Stimulated activated CD8-positive, alpha-beta memory T cell treated with anti-CD3 and anti-CD28 coated beads, Interleukin-7, amount 100 ng/mL, for 1 hour (primary cell): Measurements from ENCODE around the gene AGRN.
"Not testable (repeated sequence)": the region's sequence is repeated elsewhere in the genome, so short reads cannot be mapped to it uniquely, and the experiment has no call there.

Source experiments
- DNase-seq, 2 donors: peaks; one replicate each; pipeline ENCODE4 v3.0.0-alpha.2; 2020; ENCODE audit warnings: low read depth in 2 of 2

The AGRN gene

DNA sequence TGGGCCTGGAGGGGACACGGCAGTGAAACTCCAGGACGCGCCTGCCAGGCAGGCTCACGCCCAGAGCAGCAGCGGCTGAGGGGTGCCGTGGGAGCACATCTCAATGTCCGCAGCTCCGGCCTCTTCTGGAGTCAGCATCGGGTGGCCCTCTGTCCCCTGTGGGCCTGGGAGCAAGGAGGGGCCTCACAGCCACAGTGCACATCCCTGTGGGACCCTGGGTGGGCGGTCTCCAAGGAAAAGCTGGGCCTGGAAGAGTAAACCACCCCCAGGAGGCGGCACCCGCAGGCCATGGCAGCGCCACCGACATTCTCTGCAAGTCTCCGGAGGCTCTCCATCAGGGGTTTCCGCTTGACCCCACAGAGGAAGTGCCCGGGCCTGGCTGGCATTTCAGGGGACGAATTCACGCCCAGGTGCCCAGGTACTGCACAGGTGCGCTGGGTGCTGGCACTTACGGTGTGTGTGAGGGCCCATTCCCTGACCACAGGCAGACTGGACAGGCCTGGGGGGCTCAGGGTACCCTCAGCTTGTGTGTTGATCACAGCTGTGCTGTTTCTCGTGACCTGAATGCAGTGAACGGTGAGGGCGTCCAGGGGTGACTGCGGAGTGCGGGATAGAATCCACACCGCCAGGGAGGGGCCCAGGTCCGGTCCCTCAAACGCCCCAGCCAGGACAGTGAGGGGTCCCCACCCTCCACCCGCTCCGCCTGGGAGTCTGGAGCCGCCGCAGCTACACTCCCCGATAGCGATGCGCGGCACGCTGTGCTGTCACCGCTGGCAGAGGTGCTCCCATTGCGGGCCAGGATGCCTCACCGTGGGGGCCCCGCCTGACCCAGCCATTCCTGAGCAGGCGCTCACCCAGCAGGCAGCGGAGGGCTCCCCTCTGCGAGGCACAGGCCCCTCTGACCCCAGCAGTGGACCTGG, 70.8 kb downstream of the AGRN start:
- DNase-seq = no peak

DNA sequence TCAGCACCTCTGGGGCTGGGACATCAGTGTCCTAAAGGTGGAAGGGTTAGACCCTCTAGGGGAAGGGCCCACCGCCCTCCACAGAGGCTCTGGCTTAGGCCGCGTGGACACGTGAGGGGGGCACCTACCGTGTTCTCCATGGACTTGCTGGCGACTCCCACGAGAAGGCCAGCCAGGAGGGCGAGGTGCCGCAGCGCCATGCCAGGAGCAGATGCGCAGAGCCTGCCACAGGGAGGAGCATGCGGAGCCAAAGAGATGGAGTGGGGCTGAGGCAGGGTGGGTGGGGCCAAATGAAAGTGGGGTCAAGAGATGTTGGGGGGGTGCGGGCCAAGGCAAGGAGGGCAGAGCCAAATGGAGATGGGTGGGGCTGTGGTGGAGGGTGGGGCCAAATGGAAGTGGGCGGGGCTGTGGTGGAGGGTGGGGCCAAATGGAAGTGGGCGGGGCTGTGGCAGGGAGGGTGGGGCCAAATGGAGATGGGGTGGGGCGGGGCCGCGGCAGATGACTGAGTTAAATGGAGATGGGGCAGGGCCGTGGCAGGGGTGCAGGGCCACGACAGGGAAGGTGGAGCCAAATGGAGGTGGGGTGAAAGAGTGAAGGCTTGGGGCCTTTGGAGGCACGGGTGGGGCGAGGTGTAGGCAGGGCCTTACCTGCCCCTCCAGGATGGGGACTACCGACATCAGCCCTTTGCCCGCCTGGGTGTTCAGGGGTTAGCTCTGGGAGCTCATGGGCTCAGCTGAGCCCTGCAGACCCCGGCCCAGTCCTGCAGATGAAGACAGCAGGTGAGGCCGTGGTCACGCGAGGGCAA, 71.6 kb downstream of the AGRN start:
- DNase-seq = no peak

DNA sequence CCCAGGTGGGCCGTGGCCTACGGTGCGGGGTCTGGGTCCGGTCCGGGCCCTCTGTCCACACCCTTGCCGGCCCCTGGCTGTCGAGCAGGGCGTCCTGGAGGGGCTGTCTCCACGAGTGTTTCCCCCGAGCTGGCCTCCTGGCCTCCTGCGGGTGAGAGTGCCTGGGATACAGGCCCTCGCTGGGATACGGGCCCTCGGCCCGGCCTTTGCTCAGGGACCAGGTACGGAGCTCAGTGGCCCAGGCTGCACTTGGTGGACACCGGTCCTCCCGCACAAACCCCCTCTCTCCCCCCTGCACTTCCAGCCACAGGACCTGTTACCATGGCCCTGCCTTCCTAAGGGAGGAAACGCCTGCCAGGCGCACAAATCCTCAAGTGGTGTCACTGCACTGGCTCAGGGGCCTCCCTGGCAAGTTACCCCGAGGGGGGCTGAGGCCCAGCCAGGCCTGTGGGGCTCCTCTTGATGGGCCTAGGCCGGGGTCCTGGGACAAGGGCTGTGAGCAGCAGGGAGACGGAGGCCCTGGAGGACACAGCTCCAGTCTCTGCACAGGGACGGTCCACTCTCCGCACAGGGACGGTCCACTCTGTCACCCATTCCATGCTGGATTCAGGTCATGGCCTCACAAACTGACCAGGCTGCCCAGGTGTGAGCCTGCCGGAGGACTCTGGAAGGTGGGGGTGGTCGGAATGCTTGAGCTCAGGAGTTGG, 72.4 kb downstream of the AGRN start:
- DNase-seq = no peak

DNA sequence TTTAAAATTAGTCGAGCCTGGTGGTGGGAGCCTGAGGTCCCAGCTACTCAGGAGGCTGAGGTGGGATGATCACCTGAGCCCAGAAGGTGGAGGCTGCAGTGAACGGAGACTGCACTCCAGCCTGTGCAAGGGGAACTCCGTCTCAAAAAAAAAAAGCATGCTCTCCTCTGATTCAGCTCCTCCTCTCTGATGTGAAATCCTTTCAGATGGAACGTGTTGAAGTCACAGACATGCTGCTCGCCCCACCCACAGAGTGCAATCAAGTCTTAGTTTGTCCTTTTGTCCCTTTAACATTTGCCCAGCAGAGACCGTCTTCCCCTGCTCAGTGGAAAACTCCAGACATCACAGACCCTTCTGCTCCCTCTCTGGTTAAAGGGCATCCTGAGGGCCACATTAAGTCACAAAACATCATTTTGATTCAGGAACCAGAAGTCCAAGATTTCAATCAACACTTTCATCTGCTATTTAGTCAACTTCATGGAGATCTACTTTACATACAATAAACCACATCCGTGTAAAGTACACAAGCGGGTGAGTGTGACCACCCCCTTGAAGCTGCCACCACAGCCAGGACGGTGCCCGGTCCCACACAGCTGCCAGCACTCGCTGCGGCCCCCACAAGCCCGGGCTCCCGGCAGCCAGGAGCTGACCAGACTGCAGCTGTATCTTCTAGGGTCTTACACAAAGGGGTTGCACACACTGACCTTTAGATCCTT, 73.1 kb downstream of the AGRN start:
- no peak for DNase-seq

DNA sequence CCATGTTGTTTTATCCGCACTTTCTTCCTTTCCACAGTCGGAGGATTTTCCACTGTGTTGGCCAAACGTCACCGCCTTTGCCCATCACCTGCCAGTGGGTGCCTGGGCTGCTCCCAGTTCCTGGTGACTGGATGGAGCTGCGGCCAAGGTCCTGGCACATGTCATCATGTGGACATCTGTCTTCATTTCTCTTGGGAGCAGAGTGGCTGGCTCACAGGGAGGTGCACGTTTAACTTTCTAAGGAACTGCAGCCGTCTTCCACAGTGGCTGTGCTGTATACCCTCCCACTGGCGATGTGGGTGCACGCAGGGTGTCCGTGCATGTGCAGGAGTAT, 73.7 kb downstream of the AGRN start:
- DNase-seq = no peak

DNA sequence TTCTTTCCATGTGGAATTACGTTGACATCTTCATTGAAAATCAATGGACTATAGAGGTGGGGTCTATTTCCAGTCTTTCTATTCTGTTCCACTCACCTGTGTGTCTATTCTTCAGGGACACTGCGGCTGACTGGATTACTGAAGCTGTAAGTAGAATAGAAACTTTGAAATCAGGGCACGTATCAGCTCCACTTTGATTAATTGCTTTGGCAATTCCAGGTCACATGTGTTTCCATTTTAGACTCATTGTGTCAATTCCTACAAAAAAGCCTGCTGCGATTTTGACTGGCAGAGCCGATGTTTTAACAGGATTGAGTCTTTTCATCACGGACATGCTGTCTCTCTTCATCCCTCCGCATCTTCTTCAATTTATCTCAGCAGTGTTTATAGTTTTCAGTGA, 75.1 kb downstream of the AGRN start:
- DNase-seq = no peak

DNA sequence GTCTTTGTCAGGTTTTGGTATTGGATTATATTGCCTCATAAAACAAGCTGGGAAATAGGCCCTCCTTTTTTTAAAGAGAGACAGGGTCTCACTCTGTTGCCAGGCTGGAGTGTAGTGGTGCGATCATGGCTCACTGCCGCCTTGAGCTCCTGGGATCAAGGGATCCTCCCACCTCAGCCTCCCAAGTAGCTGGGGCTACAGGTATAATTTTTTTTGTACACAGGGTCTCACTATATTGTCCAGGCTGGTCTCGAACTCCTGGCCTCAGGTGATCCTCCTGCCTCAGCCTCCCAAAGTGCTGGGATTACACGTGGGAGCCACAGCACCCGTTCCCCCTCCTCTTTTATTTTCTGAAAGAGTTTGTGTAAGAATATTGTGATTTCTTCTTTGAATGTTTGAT, 76.2 kb downstream of the AGRN start:
- not testable (repeated sequence) for DNase-seq

DNA sequence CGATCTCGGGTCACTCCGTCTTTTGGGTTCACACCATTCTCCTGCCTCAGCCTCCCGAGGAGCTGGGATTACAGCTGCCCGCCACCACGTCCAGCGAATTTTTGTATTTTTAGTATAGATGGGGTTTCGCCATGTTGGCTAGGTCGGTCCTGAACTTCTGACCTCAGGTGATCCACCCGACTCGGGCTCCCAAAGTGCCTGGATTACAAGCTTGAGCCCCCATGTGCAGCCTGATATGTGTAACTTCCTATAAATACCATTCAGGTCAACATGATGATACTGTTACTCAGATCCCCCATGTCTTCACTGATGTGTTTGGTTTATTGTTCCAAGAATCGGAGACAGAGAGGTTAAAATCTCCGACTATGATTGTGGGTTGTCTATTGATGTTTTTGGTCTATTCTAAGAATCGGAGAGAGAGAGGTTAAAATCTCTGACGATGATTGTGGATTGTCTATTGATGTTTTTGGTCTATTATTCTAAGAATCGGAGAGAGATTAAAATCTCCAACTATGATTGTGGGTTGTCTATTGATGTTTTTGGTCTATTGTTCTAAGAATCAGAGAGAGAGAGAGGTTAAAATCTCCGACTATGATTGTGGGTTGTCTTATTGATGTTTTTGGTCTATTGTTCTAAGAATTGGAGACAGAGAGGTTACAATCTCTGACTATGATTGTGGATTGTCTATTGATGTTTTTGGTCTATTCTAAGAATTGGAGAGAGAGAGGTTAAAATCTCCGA, 78.9 kb downstream of the AGRN start:
- DNase-seq = no peak

DNA sequence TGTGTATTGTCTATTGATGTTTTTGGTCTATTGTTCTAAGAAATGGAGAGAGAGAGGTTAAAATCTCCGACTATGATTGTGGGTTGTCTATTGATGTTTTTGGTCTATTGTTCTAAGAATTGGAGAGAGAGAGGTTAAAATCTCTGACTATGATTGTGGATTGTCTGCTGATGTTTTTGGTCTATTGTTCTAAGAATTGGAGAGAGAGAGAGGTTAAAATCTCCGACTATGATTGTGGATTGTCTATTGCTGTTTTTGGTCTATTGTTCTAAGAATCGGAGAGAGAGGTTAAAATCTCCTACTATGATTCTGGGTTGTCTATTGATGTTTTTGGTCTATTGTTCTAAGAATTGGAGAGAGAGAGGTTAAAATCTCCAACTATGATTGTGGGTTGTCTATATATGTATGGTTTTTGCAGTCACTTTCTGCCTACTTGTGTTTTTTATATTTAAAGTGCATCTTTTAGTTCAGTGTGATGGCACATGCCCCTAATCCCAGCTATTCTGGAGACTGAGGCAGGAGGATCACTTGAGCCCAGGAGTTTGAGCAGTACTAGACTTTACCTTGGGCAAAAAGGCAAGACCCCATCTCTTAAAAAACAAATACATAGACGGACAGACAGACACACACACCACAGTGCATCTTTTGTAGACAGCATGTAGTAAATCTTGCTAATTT, 79.7 kb downstream of the AGRN start:
- DNase-seq = no peak

DNA sequence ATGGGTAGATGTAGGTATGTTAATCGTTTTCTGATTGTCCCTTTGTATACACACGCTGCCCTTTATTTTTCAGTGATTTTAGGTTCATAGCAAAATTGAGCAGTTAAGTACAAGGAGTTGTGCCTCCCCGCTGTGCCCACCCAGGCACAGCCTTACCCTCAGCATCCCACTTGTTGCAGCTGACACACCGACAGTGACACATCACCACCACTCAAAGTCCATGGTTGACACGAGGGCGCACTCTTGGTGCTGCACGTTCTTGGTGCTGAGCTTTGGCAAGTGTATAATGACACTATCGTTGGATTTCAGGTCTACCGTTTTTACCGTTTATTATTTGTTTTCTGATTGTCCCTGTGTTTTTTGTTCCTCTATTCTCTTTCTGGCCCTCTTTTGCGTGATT, 80.4 kb downstream of the AGRN start:
- DNase-seq = no peak

DNA sequence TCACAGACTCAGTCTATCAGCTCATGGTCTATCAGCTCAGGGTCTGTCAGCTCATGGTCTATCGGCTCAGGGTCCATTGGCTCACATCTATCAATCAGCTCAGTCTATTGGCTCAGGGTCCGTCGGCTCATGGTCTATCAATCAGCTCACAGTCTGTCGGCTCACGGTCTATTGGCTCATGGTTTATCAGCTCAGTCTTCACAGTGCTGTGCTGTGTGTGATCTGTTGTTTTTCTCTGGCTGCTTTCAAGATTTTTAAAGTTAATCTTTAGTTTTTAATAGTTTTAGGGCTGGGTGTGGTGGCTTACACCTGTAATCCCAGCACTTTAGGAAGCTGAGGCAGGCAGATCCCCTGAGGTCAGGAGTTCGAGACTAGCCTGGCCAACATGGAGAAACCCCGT, 81.6 kb downstream of the AGRN start:
- DNase-seq = no peak

DNA sequence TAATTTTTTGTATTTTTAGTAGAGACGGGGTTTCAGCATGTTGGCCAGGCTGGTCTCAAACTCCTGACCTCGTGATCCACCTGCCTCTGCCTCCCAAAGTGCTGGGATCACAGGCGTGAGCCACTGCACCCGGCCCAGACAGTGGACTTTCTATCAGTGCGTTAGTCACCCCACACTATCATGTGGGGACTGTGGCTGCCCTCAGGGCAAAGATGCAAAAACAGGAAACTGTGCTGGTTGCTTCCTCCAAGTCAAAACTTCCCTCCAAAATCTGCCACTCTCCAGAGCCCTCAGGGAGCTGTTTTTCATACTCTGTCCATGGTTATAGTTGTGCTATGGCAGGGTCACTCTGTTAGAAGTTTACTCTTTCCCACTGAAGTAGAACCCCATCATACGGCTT, 84.2 kb downstream of the AGRN start:
- not testable (repeated sequence) for DNase-seq
